ENCODE data around the gene ANAPC13. TPM values are rescaled to one million over a fixed set of nuclear protein-coding genes. Genes with fewer than 3 reads are reported as not detected.

Gene ANAPC13
- total RNA-seq, 2 experiments from 2014 or later = 12.9 to 16.8 TPM

- H3K27ac Mint-ChIP-seq = no peak overlapping the region
- H3K27me3 Mint-ChIP-seq = peaks cover 5% of the 10 kb centered on the region
- CTCF ChIA-PET = no interaction called here
- no peaks in the 10 kb centered on the region for H3K9me3 ChIP-seq (ENCODE audit: control insufficient read depth in 1 of 2, insufficient read depth in 1 of 2, low read length in 2 of 2)
- no peaks in the 10 kb centered on the region for H3K36me3 Mint-ChIP-seq (ENCODE audit: low read depth)
- intact Hi-C loops (cut with DNase I, micrococcal nuclease) = no loop called here
- DNase-seq (no peak), ATAC-seq (ENCODE audit: poor library complexity) (no peak)
- no peaks in the 10 kb centered on the region for H3K9me3 Mint-ChIP-seq
- POLR2A ChIA-PET = no interaction called here
- H3K4me3 Mint-ChIP-seq = no peak overlapping the region
- no peak for TF ChIP-seq CTCF (IDR thresholded peaks at IDR 0.05)
- H3K4me1 ChIP-seq (ENCODE audit: insufficient read depth, low read length) = no peaks in the 10 kb centered on the region
- no peak overlapping the region for H3K27ac ChIP-seq (ENCODE audit: low read depth in 1 of 2, low read length in 2 of 2)
- H3K4me1 Mint-ChIP-seq (ENCODE audit: low read depth) = no peaks in the 10 kb centered on the region
- no peaks in the 10 kb centered on the region for H3K36me3 ChIP-seq (ENCODE audit: insufficient read depth, low read length)
- H3K27me3 ChIP-seq (ENCODE audit: control insufficient read depth in 1 of 2, insufficient read depth in 2 of 2, low read length in 2 of 2) = no peaks in the 10 kb centered on the region
- H3K4me3 ChIP-seq (ENCODE audit: low read length) = no peak overlapping the region
These were observed 21.0 kb downstream of the ANAPC13 start for GRCh38 chr3:134464689-134465365.

- Histone ChIP-seq H3K36me3 (ENCODE audit: insufficient read depth, low read length) (no peaks in the 10 kb centered on the region), H3K4me1 (ENCODE audit: insufficient read depth, low read length) (no peaks in the 10 kb centered on the region), H3K9me3 (ENCODE audit: control insufficient read depth in 1 of 2, insufficient read depth in 1 of 2, low read length in 2 of 2) (no peaks in the 10 kb centered on the region), H3K27me3 (ENCODE audit: control insufficient read depth in 1 of 2, insufficient read depth in 2 of 2, low read length in 2 of 2) (no peaks in the 10 kb centered on the region), H3K4me3 (ENCODE audit: low read length) (no peak overlapping the region), H3K27ac (ENCODE audit: low read depth in 1 of 2, low read length in 2 of 2) (no peak overlapping the region)
- H3K4me3 Mint-ChIP-seq = no peak overlapping the region
- H3K36me3 Mint-ChIP-seq (ENCODE audit: low read depth) = no peaks in the 10 kb centered on the region
- H3K4me1 Mint-ChIP-seq (ENCODE audit: low read depth) = no peaks in the 10 kb centered on the region
- no peak for ATAC-seq (ENCODE audit: poor library complexity)
- POLR2A ChIA-PET = no interaction called here
- no peak for TF ChIP-seq CTCF (IDR thresholded peaks at IDR 0.05)
- no peaks in the 10 kb centered on the region for H3K9me3 Mint-ChIP-seq
- intact Hi-C loops (cut with DNase I, micrococcal nuclease) = no loop called here
- no peak for DNase-seq
- H3K27ac Mint-ChIP-seq = no peak overlapping the region
- H3K27me3 Mint-ChIP-seq = peaks cover 5% of the 10 kb centered on the region
- CTCF ChIA-PET = no interaction called here
These were observed 21.6 kb downstream of the ANAPC13 start for GRCh38 chr3:134464064-134464688.

- Histone ChIP-seq H3K27me3 (ENCODE audit: control insufficient read depth in 1 of 2, insufficient read depth in 2 of 2, low read length in 2 of 2) (no peaks in the 10 kb centered on the region), H3K27ac (ENCODE audit: low read depth in 1 of 2, low read length in 2 of 2) (no peak overlapping the region), H3K36me3 (ENCODE audit: insufficient read depth, low read length) (no peaks in the 10 kb centered on the region), H3K9me3 (ENCODE audit: control insufficient read depth in 1 of 2, insufficient read depth in 1 of 2, low read length in 2 of 2) (no peaks in the 10 kb centered on the region), H3K4me1 (ENCODE audit: insufficient read depth, low read length) (no peaks in the 10 kb centered on the region), H3K4me3 (ENCODE audit: low read length) (no peak overlapping the region)
- Mint-ChIP-seq H3K36me3 (ENCODE audit: low read depth) (no peaks in the 10 kb centered on the region), H3K27me3 (peaks cover 5% of the 10 kb centered on the region), H3K27ac (no peak overlapping the region), H3K4me3 (no peak overlapping the region), H3K9me3 (no peaks in the 10 kb centered on the region), H3K4me1 (ENCODE audit: low read depth) (no peaks in the 10 kb centered on the region)
- intact Hi-C loops (cut with DNase I, micrococcal nuclease) = no loop called here
- ATAC-seq (ENCODE audit: poor library complexity) (no peak), DNase-seq (no peak)
- ChIA-PET CTCF (no interaction called here), POLR2A (no interaction called here)
- TF ChIP-seq CTCF (IDR thresholded peaks at IDR 0.05) = no peak
These were observed 22.1 kb downstream of the ANAPC13 start for GRCh38 chr3:134463676-134464063.

Data from CD4-positive, alpha-beta T cell (primary cell).